CD8-positive, alpha-beta memory T cell (primary cell): ENCODE results near the gene OPCML. TPM values are rescaled to one million over a fixed set of nuclear protein-coding genes. Genes with fewer than 3 reads are reported as not detected.

Experiments
- CTCF ChIA-PET: fragments of 350-600 bp; sonication (Branson Sonifier 250); formaldehyde crosslinking; loops from one replicate; lab custom pipeline; 2021; ENCODE audit warnings: antibody characterized with exemption; lab: Charles Lee
- POLR2A ChIA-PET: fragments of 350-600 bp; sonication (Branson Sonifier 250); formaldehyde crosslinking; loops from one replicate; lab custom pipeline; 2021; ENCODE audit warnings: antibody characterized with exemption; lab: Charles Lee
- DNase-seq, 5 donors: peaks; one replicate each; pipeline versions ENCODE4 v3.0.0 to v3.0.0-alpha.2; 2020 to 2022; ENCODE audit warnings: mixed read lengths in 1 of 5
- H3K27ac ChIP-seq: one replicate; pipeline ENCODE4 v1.7.0; 2013; ENCODE audit warnings: low read depth, mild to moderate bottlenecking, low read length, moderate library complexity
- H3K27me3 ChIP-seq: 2 replicates; pipeline ENCODE4 v1.7.0; 2013; ENCODE audit warnings: low read length, mild to moderate bottlenecking; ENCODE audit not compliant: insufficient read depth, poor library complexity, severe bottlenecking
- H3K36me3 ChIP-seq: 2 replicates; pipeline ENCODE4 v1.7.0; 2013; ENCODE audit warnings: mild to moderate bottlenecking, low read length, moderate library complexity; ENCODE audit not compliant: insufficient read depth
- H3K4me1 ChIP-seq: 2 replicates; pipeline ENCODE4 v1.7.0; 2013; ENCODE audit warnings: mild to moderate bottlenecking, low read length, moderate library complexity; ENCODE audit not compliant: insufficient read depth
- H3K4me3 ChIP-seq: 2 replicates; pipeline ENCODE4 v1.7.0; 2013; ENCODE audit warnings: mild to moderate bottlenecking, low read length
- H3K9me3 ChIP-seq: 2 replicates; pipeline ENCODE4 v1.7.0; 2013; ENCODE audit warnings: mild to moderate bottlenecking, low read length
- H3K27ac Mint-ChIP-seq, 8 donors: one replicate each; pipeline ENCODE4 v1.8.0; 2020 to 2021; ENCODE audit warnings: mixed read lengths in 8 of 8, mild to moderate bottlenecking in 6 of 8, inconsistent platforms in 3 of 8, moderate library complexity in 3 of 8
- H3K27me3 Mint-ChIP-seq, 2 donors: one replicate each; pipeline ENCODE4 v1.8.0; 2020 to 2021; ENCODE audit warnings: mixed read lengths in 2 of 2, mild to moderate bottlenecking in 1 of 2, moderate library complexity in 1 of 2
- H3K36me3 Mint-ChIP-seq, 3 donors: one replicate each; pipeline ENCODE4 v1.8.0; 2020 to 2021; ENCODE audit warnings: mixed read lengths in 3 of 3, inconsistent platforms in 1 of 3, mild to moderate bottlenecking in 1 of 3
- H3K4me1 Mint-ChIP-seq, 3 donors: one replicate each; pipeline ENCODE4 v1.8.0; 2020 to 2021; ENCODE audit warnings: mixed read lengths in 3 of 3, inconsistent platforms in 1 of 3, mild to moderate bottlenecking in 1 of 3
- H3K4me3 Mint-ChIP-seq, 7 donors: one replicate each; pipeline ENCODE4 v1.8.0; 2020 to 2021; ENCODE audit warnings: mixed read lengths in 7 of 7, mild to moderate bottlenecking in 6 of 7, moderate library complexity in 4 of 7, inconsistent platforms in 2 of 7
- H3K9me3 Mint-ChIP-seq, 5 donors: one replicate each; pipeline ENCODE4 v1.8.0; 2020 to 2022; ENCODE audit warnings: mixed read lengths in 5 of 5, mild to moderate bottlenecking in 3 of 5, moderate library complexity in 2 of 5, inconsistent platforms in 1 of 5
- polyA plus RNA-seq: library from polyadenylated mRNA; unstranded; fragments of 300-500 nt; fragmentation: Illumina TruSeq; gene quantifications from one replicate; pipeline ENCODE4 v1.2.3, GENCODE V29; 2021
- total RNA-seq, 2 experiments: library from RNA; stranded (reverse); gene quantifications; one replicate each; pipeline ENCODE4 v1.2.3, GENCODE V29; 2021

OPCML gene
- total and polyA plus RNA-seq, 3 experiments from 2014 or later, result not detected

DNA sequence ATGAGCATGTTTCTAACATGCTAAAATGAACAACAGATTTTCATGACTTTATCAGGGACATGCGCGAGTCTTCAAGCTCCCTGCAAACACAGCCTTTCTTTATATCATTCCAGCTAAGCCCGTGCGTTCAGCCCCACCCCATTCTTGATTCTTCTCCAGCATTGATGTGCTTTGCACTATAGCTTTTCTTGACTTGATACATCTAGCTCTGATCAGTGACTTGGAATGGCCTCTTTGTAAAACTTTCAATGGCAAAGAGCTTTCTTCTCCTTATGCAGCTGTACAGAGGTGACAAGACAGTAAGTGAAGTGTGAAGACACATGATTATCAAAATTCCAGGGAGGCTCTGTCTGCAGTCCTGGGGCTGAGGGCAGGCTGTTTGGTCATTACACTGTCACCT, 561.0 kb downstream of the OPCML start:
- H3K27me3 Mint-ChIP-seq, result peaks cover 0 to 12% of the 10 kb centered on the region in 2 donors
- POLR2A ChIA-PET, result no interaction called here

DNA sequence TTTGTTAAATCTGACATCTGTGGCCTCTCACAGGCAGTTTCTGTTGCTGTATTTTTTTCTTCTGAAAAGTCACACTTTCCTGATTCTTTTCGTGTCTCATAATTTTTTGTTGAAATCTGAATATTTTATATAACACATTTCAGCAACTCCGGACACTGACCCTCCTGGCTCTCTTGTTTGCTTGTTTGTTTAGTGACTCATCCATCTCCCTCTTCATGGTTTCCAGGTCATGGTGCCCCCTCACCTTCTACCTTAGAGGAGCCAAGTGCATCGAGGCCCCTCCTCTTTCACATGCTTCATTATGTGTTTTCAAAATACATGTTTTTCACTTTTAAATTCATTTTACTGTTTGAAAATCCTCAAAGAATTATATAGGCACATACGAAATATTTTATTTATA, 562.4 kb downstream of the OPCML start:
- Histone ChIP-seq H3K4me1 (no peaks in the 10 kb centered on the region), H3K36me3 (no peaks in the 10 kb centered on the region), H3K27me3 (no peaks in the 10 kb centered on the region), H3K27ac (no peak overlapping the region), H3K4me3 (no peak overlapping the region), H3K9me3 (no peaks in the 10 kb centered on the region)
- Mint-ChIP-seq H3K27me3 (peaks cover 0 to 10% of the 10 kb centered on the region in 2 donors), H3K4me3 (no peak overlapping the region), H3K27ac (no peak overlapping the region), H3K4me1 (no peaks in the 10 kb centered on the region), H3K36me3 (no peaks in the 10 kb centered on the region), H3K9me3 (peaks cover 0 to 8% (median 3%) of the 10 kb centered on the region in 5 donors)
- DNase-seq, result no peak
- ChIA-PET CTCF (no interaction called here), POLR2A (no interaction called here)

More for the DNA sequence above, 561.0 kb downstream of the OPCML start:
- no peaks in the 10 kb centered on the region for H3K9me3 ChIP-seq
- Mint-ChIP-seq H3K4me3 (no peak overlapping the region), H3K9me3 (peaks cover 0 to 8% (median 1%) of the 10 kb centered on the region in 5 donors), H3K36me3 (no peaks in the 10 kb centered on the region), H3K27ac (no peak overlapping the region), H3K4me1 (no peaks in the 10 kb centered on the region)
- no peaks in the 10 kb centered on the region for H3K27me3 ChIP-seq
- no peak overlapping the region for H3K4me3 ChIP-seq
- no peaks in the 10 kb centered on the region for H3K36me3 ChIP-seq
- no peak for DNase-seq
- CTCF ChIA-PET, result interaction anchor here (0.9 kb wide), 1 partner anchor 28 kb away, joined by 3 read pairs; no protein-coding TSS in a partner anchor
- no peaks in the 10 kb centered on the region for H3K4me1 ChIP-seq
- H3K27ac ChIP-seq, result no peak overlapping the region

DNA sequence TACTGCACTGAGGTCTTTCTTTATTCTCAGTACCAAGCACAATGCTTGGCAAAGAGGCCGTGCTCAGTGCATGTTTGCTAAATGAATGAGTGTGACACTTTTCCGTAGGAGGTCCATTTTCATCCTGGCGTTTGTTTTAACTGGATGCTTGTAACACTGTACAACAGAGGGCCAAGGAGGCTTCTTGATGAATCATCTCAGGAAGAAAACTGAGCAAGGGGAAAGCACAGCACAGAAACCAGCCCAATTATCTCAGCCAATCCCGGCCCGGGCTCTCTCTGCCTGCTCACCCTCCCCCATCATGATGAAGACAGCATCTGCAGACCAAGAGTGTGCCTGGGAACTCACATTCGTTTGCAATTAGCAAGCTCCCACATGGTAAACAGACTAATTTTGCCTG, 570.3 kb downstream of the OPCML start:
- Histone ChIP-seq H3K4me1 (no peaks in the 10 kb centered on the region), H3K27ac (no peak overlapping the region), H3K9me3 (no peaks in the 10 kb centered on the region), H3K36me3 (no peaks in the 10 kb centered on the region), H3K4me3 (no peak overlapping the region), H3K27me3 (no peaks in the 10 kb centered on the region)
- Mint-ChIP-seq H3K36me3 (no peaks in the 10 kb centered on the region), H3K9me3 (peaks cover 0 to 8% (median 3%) of the 10 kb centered on the region in 5 donors), H3K4me3 (no peak overlapping the region), H3K27me3 (no peaks in the 10 kb centered on the region), H3K27ac (no peak overlapping the region), H3K4me1 (no peaks in the 10 kb centered on the region)
- ChIA-PET CTCF (no interaction called here), POLR2A (no interaction called here)
- no peak for DNase-seq

DNA sequence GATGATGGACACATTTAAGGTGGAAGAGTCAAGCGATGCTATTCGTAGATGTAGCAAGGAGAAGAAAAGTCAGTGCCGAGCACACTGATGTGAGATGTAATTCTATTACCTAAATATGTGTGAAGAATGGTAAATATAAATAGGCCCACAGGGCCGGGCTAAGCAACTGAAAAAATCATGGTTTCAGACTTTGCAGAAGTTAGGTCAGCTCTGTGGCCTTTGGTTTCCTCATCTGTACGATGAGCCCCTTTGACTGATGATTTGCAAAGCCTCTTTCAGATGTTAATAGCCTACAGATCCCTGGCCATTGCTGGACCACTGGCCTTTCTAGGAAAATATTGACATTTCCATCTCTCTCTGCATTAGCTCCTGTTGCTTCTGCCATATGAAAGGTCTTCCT, 570.8 kb downstream of the OPCML start:
- CTCF ChIA-PET, result no interaction called here

DNA sequence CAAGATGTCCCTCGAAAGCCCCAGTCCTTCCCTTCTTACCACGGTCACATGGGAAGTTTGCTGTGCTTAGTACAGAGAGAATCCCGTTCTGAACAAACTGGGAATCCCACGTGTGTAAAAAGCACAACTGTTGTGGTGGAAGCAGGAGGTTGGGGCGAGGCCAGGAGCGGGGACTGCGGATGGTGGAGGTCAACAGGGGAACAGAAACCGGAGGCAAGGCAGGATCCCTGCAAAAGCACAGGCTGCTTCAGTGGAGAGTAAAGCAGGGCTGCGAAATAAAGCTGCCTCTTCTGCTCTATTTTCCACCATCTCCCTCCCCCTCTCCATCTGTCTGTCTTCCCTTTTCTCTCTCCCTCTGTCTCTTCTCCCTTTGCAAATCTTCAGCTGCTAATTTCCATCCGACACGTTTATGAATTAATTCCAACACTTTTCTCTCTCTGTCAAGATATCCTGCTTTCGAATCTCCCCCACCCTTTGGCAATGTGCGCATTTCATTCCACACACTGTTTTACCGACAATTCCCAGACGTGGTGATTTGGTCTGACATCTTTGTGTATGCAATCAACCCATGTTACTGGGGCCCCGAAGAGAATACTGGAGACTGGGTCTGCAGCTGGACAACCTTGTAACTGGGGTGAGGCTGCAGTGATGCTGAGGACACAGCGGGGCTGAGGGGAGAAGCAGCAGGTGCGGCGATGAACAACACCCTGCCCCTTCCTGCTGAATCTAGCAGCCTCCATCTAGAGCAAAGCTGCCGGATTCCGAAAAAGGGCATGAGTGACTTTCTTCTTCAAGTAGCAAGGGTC, 571.8 kb downstream of the OPCML start:
- Mint-ChIP-seq H3K36me3 (no peaks in the 10 kb centered on the region), H3K27ac (no peak overlapping the region), H3K27me3 (no peaks in the 10 kb centered on the region), H3K4me1 (no peaks in the 10 kb centered on the region), H3K9me3 (peaks cover 0 to 8% (median 4%) of the 10 kb centered on the region in 5 donors), H3K4me3 (no peak overlapping the region)
- ChIA-PET POLR2A (no interaction called here), CTCF (no interaction called here)
- DNase-seq, result no peak
- Histone ChIP-seq H3K9me3 (no peaks in the 10 kb centered on the region), H3K4me3 (no peak overlapping the region), H3K4me1 (no peaks in the 10 kb centered on the region), H3K27ac (no peak overlapping the region), H3K36me3 (no peaks in the 10 kb centered on the region), H3K27me3 (no peaks in the 10 kb centered on the region)

More for the DNA sequence above, 570.8 kb downstream of the OPCML start:
- peaks cover 0 to 8% (median 4%) of the 10 kb centered on the region in 5 donors for H3K9me3 Mint-ChIP-seq
- no peak for DNase-seq
- no peaks in the 10 kb centered on the region for H3K27me3 ChIP-seq
- no peaks in the 10 kb centered on the region for H3K4me1 Mint-ChIP-seq
- no peaks in the 10 kb centered on the region for H3K4me1 ChIP-seq
- H3K36me3 ChIP-seq, result no peaks in the 10 kb centered on the region
- no peaks in the 10 kb centered on the region for H3K36me3 Mint-ChIP-seq
- H3K4me3 ChIP-seq, result no peak overlapping the region
- no peaks in the 10 kb centered on the region for H3K9me3 ChIP-seq
- H3K27me3 Mint-ChIP-seq, result no peaks in the 10 kb centered on the region
- H3K27ac Mint-ChIP-seq, result no peak overlapping the region
- no peak overlapping the region for H3K4me3 Mint-ChIP-seq
- POLR2A ChIA-PET, result no interaction called here
- H3K27ac ChIP-seq, result no peak overlapping the region

DNA sequence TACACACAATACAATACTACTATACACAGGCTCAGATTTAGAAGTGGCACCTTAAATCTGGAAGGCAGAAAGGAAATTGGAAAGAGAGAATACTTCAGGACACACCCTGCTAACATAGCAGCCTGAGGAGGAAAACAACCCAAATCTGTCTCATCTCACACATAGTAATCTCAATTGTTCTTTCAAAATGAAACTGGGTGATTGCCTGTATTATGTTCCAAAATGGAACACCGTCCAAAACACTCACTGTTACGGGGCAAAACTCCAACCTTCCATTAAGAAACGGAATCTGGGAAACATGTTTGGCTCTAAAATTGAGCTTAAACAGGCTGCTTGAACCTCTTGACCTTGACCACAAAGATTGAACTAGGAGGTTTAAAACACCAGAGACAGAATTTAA, 572.6 kb downstream of the OPCML start:
- Mint-ChIP-seq H3K9me3 (peaks cover 0 to 8% (median 2%) of the 10 kb centered on the region in 5 donors), H3K36me3 (no peaks in the 10 kb centered on the region), H3K27ac (no peak overlapping the region), H3K4me3 (no peak overlapping the region), H3K27me3 (no peaks in the 10 kb centered on the region), H3K4me1 (no peaks in the 10 kb centered on the region)
- Histone ChIP-seq H3K4me3 (no peak overlapping the region), H3K4me1 (no peaks in the 10 kb centered on the region), H3K36me3 (no peaks in the 10 kb centered on the region), H3K27ac (no peak overlapping the region), H3K27me3 (no peaks in the 10 kb centered on the region), H3K9me3 (no peaks in the 10 kb centered on the region)
- POLR2A ChIA-PET, result no interaction called here
- DNase-seq, result no peak
- CTCF ChIA-PET, result no interaction called here

DNA sequence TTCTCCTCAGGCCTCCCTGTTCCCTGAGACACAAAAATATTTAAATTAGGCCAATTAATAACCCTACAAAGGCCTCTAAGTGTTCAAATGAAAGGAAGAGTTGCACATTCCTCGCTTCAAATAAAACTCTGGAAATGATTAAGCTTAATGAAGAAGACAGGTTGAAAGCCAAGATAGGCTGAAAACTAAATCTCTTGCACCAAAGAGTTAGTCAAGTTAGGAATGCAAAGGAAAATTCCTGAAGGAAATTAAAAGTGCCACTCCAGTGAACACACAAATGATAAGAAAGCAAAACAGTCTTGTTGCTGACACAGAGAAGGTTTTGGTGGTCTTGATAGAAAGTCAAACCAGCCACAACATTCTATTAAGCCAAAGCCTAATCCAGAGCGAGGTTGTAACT, 574.4 kb downstream of the OPCML start:
- no peaks in the 10 kb centered on the region for H3K27me3 ChIP-seq
- no peak overlapping the region for H3K4me3 Mint-ChIP-seq
- no peaks in the 10 kb centered on the region for H3K4me1 ChIP-seq
- H3K27ac Mint-ChIP-seq, result no peak overlapping the region
- peaks cover 0 to 9% (median 2%) of the 10 kb centered on the region in 5 donors for H3K9me3 Mint-ChIP-seq
- H3K27me3 Mint-ChIP-seq, result no peaks in the 10 kb centered on the region
- H3K4me1 Mint-ChIP-seq, result no peaks in the 10 kb centered on the region
- CTCF ChIA-PET, result no interaction called here
- no peaks in the 10 kb centered on the region for H3K9me3 ChIP-seq
- H3K36me3 Mint-ChIP-seq, result no peaks in the 10 kb centered on the region
- POLR2A ChIA-PET, result no interaction called here
- H3K27ac ChIP-seq, result no peak overlapping the region
- no peaks in the 10 kb centered on the region for H3K36me3 ChIP-seq
- H3K4me3 ChIP-seq, result no peak overlapping the region
- no peak for DNase-seq

DNA sequence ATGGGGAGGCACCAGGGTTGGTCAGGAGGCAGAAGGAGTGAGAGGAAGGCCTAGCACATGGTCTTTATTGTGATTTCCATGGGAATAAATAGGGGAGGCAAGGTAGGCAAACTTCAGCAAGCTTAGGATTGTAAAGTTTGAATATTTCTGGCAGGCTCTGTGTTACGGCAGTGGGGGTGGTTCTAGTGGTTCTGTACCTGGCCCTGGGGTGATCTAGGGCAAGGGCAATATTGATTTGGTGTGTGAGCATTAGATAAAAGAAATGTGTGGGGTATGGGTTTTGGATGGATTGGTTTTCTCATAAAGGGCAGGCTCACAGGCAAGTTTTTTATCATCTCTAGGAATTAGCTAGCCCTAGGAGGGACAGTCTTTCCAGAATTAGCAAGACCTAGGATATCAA, 584.0 kb downstream of the OPCML start:
- H3K27me3 ChIP-seq, result no peaks in the 10 kb centered on the region
- Mint-ChIP-seq H3K4me3 (no peak overlapping the region), H3K4me1 (peaks cover 0 to 5% (median 2%) of the 10 kb centered on the region in 3 donors), H3K9me3 (peaks cover 0 to 2% (median 0%) of the 10 kb centered on the region in 5 donors), H3K27me3 (peaks cover 15 to 19% of the 10 kb centered on the region in 2 donors), H3K27ac (no peak overlapping the region), H3K36me3 (no peaks in the 10 kb centered on the region)
- ChIA-PET CTCF (no interaction called here), POLR2A (no interaction called here)
- H3K36me3 ChIP-seq, result no peaks in the 10 kb centered on the region
- H3K4me1 ChIP-seq, result no peaks in the 10 kb centered on the region
- DNase-seq, result no peak
- H3K4me3 ChIP-seq, result no peak overlapping the region
- H3K9me3 ChIP-seq, result no peaks in the 10 kb centered on the region
- H3K27ac ChIP-seq, result no peak overlapping the region
